ENCODE measurements around the gene RANBP17.
"Not testable (repeated sequence)": the region's sequence is repeated elsewhere in the genome, so short reads cannot be mapped to it uniquely, and the experiment has no call there.

The RANBP17 gene

DNA sequence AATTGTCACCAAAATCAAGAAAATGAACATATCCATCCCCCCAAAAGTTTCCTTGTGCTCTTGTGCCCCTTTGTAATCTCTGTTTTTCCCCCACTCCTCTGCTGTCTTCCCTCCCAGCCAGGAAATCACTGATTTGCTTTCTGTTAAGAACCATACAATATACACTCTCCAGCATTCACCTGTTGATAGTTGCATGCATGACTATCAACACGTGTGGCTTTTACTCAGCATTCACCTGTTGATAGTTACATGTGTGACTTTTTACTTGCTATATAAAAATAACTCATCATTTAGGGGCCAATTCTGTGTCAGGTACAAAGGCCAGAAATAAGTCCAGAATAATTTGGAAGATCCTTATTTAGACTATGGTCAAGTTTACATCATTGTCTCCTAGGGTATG is 6.0 kb downstream of the RANBP17 start:
- DNase-seq (ENCODE audit: low read depth, low spot score) = no peak

DNA sequence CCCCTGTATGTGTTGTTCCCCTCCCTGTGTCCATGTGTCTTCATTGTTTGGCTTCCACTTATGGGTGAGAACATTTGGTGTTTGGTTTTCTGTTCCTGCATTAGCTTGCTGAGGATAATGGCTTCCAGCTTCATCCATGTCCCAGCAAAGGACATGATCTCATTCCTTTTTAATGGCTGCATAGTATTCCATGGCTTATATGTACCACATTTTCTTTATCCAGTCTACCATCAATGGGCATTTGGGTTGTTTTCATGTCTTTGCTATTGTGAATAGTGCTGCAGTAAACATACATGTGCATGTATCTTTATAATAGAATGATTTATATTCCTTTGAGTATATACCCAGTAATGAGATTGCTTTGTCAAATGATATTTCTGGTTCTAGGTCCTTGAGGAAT is 8.6 kb downstream of the RANBP17 start:
- DNase-seq (ENCODE audit: low read depth, low spot score) = not testable (repeated sequence)

- no peak for DNase-seq (ENCODE audit: low read depth, low spot score)
Observed at GRCh38 chr5:170874017-170874416, 12.2 kb downstream of the RANBP17 start.

DNA sequence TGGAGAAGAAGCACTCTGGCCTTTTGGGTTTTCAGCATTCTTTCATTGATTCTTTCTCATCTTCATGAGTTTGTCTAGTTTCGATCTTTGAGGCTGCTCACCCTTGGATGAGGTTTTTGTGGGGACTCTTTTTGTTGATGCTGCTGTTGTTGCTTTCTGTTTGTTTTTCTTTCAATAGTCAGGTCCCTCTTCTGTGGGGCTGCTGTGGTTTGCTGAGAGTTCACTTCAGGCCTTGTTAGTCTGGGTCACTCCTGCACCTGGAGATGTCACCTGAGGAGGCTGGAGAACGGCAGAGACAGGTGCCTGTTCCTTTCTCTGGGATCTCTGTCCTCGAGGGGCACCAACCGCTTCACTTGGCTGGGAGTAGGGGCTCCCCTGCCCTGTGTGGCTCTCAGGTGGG is 14.0 kb downstream of the RANBP17 start:
- DNase-seq (ENCODE audit: low read depth, low spot score) = no peak

- no peak for DNase-seq (ENCODE audit: low read depth, low spot score)
Observed at GRCh38 chr5:170880084-170880483, 18.3 kb downstream of the RANBP17 start.

GRCh38 chr5:170882345-170882744 is 20.5 kb downstream of the RANBP17 start:
- DNase-seq (ENCODE audit: low read depth, low spot score) = no peak

- DNase-seq (ENCODE audit: low read depth, low spot score) = no peak
Observed at GRCh38 chr5:170885256-170885655, 23.4 kb downstream of the RANBP17 start.

DNA sequence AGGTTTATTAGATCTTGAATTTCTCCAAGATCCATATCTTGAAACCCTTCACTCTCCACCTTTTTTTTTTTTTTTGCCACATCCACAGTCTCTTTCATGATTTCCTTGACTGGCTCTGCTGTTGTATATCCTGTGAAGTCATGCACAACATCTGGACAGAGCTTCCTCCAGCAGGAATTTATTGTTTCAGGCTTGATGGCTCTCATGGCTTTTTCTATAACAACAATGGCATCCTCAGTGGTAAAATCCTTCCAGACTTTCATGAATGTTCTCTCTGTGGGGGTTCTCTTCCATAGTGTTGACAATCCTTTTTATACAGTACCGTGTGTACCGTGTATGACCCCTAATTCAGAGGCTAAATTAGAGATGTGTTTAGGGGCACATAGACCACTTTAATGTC is 24.0 kb downstream of the RANBP17 start:
- DNase-seq (ENCODE audit: low read depth, low spot score) = no peak

- no peak for DNase-seq (ENCODE audit: low read depth, low spot score)
Observed at GRCh38 chr5:170886210-170886894, 24.5 kb downstream of the RANBP17 start.

DNA sequence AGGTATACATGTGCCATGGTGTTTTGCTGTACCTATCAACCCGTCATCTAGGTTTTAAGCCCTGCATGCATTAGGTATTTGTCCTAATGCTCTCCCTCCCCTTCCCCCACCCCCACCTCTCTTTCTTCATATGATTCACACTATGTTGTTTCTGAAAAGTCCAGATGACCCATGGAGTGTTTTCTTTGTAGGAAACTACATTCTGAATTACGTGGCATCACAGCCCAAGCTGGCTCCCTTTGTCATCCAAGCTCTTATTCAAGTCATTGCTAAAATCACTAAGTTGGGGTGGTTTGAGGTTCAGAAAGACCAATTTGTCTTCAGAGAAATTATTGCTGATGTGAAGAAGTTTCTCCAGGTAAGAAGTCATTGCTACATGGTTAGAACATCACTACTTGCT is 30.4 kb downstream of the RANBP17 start:
- peak; percentile 15 for DNase-seq (ENCODE audit: low read depth, low spot score)

GRCh38 chr5:170894665-170895064 is 32.8 kb downstream of the RANBP17 start:
- no peak for DNase-seq (ENCODE audit: low read depth, low spot score)

DNA sequence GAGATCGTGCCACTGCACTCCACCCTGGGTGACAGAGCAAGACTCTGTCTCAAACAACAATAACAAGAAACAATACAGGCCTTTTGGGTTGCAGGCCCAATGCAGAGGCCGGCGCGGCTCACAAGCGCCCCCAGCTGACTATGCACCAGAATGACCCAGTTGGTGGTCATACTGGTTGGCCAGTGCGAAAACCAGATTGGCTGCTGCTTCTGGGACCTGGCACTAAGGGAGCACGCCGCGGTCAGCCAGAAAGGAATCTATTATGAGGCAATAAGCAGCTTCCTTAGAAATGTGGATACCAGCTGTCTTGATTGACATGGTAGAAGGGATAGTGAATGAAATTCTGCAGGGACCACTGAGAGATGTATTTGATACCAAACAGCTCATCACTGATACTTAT is 35.0 kb downstream of the RANBP17 start:
- DNase-seq (ENCODE audit: low read depth, low spot score) = no peak

GRCh38 chr5:170903075-170903474 is 41.3 kb downstream of the RANBP17 start:
- no peak for DNase-seq (ENCODE audit: low read depth, low spot score)

DNA sequence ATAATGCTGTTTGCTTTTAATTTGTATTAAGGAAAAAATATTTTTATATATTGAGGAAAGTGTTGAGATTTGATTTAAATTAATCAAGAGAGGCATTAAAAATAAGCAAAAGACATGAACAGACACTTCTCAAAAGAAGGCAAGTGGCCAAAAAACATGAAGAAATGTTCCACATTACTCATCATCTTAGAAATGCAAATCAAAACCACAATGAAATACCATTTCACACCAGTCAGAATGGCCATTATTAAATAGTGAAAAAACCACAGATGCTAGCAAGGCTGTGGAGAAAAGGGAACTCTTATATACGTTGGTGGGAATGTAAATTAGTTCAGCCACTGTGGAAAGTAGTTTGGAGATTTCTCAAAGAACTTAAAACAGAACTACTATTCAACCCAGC is 45.9 kb downstream of the RANBP17 start:
- DNase-seq (ENCODE audit: low read depth, low spot score) = no peak

- DNase-seq (ENCODE audit: low read depth, low spot score) = no peak
Observed at GRCh38 chr5:170913573-170913972, 51.8 kb downstream of the RANBP17 start.

GRCh38 chr5:170917113-170917512 is 55.3 kb downstream of the RANBP17 start:
- no peak for DNase-seq (ENCODE audit: low read depth, low spot score)

- no peak for DNase-seq (ENCODE audit: low read depth, low spot score)
Observed at GRCh38 chr5:170920196-170920595, 58.4 kb downstream of the RANBP17 start.

GRCh38 chr5:170922331-170922730 is 60.5 kb downstream of the RANBP17 start:
- not testable (repeated sequence) for DNase-seq (ENCODE audit: low read depth, low spot score)

GRCh38 chr5:170923910-170924620 is 62.2 kb downstream of the RANBP17 start:
- DNase-seq (ENCODE audit: low read depth, low spot score) = no peak

DNA sequence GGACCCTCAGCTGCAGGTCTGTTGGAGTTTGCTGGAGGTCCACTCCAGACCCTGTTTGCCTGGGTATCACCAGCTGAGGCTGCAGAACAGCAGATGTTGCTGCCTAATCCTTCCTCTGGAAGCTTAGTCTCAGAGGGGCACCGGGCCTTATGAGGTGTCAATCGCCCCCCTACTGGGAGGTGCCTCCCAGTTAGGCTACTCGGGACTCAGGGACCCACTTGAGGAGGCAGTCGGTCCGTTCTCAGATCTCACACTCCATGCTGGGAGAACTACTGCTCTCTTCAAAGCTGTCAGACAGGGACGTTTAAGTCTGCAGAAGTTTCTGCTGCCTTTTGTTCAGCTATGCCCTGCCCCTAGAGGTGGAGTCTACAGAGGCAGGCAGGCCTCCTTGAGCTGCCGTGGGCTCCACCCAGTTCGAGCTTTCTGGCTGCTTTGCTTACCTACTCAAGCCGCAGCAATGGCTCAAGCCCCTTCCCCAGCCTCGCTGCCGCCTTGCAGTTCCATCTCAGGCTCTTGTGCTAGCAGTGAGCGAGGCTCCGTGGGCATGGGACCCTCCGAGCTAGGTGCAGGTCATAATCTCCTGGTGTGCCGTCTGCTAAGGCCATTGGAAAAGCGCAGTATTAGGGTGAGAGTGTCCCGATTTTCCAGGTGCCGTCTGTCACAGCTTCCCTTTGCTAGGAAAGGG is 73.9 kb downstream of the RANBP17 start:
- not testable (repeated sequence) for DNase-seq (ENCODE audit: low read depth, low spot score)

DNA sequence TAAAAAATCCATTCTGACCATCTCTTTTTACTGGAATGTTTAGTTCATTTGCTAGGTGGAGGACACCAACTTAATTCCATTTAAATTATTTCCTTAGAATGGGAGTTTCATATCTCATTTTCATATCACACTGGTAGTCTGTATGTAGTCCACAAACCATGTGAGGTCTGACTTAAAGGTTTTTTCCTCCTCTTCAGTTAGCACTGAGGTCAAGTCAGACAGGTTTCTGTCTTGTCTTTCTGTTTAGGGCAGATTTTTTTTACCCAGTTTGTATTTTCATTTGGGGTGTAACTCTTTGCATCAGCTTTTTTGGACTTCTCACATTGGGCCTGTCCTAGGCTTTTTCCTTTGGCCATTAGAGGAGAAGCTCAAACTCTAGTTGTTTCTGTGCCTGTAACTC is 75.3 kb downstream of the RANBP17 start:
- no peak for DNase-seq (ENCODE audit: low read depth, low spot score)

- DNase-seq (ENCODE audit: low read depth, low spot score) = no peak
Observed at GRCh38 chr5:170937914-170938313, 76.1 kb downstream of the RANBP17 start.

- no peak for DNase-seq (ENCODE audit: low read depth, low spot score)
Observed at GRCh38 chr5:170939178-170939577, 77.4 kb downstream of the RANBP17 start.
